GM12891 (cell line): Measurements from ENCODE around the gene APOA5.

ENCODE experiments used
- POLR2A ChIP-seq: IDR thresholded peaks from 2 replicates; pipeline ENCODE4 v1.6.1; 2011; ENCODE audit warnings: low read depth, low read length, control low read depth
- POLR2AphosphoS5 ChIP-seq: IDR thresholded peaks from 2 replicates; pipeline ENCODE4 v1.6.1; 2011; ENCODE audit warnings: low read depth, low read length, control low read depth
- SPI1 ChIP-seq: IDR thresholded peaks from 2 replicates; pipeline ENCODE4 v1.6.1; 2011; ENCODE audit warnings: low read depth, low read length, control low read depth
- TAF1 ChIP-seq: IDR thresholded peaks from 2 replicates; pipeline ENCODE4 v1.6.1; 2011; ENCODE audit warnings: low read depth, low read length, control low read depth

- TF ChIP-seq POLR2A (no peak), SPI1 (no peak), POLR2AphosphoS5 (no peak), TAF1 (no peak)
Measured at GRCh38 chr11:116827461-116827860, 35.8 kb upstream of the APOA5 start.
